Parathyroid adenoma (tissue), 2 donors: ENCODE measurements around the gene LLGL2.

Source experiments
- H2AFZ ChIP-seq: fragments of 300-600 bp; sonication (generic); one replicate; pipeline ENCODE4 v1.7.0; 2017; ENCODE audit warnings: antibody characterized with exemption, mild to moderate bottlenecking
- H3K27ac ChIP-seq: fragments of 300-600 bp; sonication (generic); one replicate; pipeline ENCODE4 v1.7.0; 2017
- H3K27me3 ChIP-seq: fragments of 300-600 bp; sonication (generic); one replicate; pipeline ENCODE4 v1.7.0; 2017; ENCODE audit warnings: low read length; ENCODE audit not compliant: control insufficient read depth, insufficient read depth
- H3K36me3 ChIP-seq: fragments of 300-600 bp; sonication (generic); one replicate; pipeline ENCODE4 v1.7.0; 2017; ENCODE audit warnings: low read length; ENCODE audit not compliant: control insufficient read depth, insufficient read depth
- H3K4me1 ChIP-seq: fragments of 300-600 bp; sonication (generic); one replicate; pipeline ENCODE4 v1.7.0; 2017; ENCODE audit warnings: control low read depth
- H3K4me2 ChIP-seq: fragments of 300-600 bp; sonication (generic); one replicate; pipeline ENCODE4 v1.7.0; 2017; ENCODE audit warnings: low read length
- H3K4me3 ChIP-seq: fragments of 300-600 bp; sonication (generic); one replicate; pipeline ENCODE4 v1.7.0; 2017; ENCODE audit warnings: low read depth, low read length
- H3K79me2 ChIP-seq: fragments of 300-600 bp; sonication (generic); one replicate; pipeline ENCODE4 v1.7.0; 2017; ENCODE audit warnings: control low read depth
- H3K9ac ChIP-seq: fragments of 300-600 bp; sonication (generic); one replicate; pipeline ENCODE4 v1.7.0; 2017; ENCODE audit warnings: mild to moderate bottlenecking
- H3K9me3 ChIP-seq: fragments of 300-600 bp; sonication (generic); one replicate; pipeline ENCODE4 v1.7.0; 2017; ENCODE audit warnings: low read length; ENCODE audit not compliant: control insufficient read depth
- CTCF ChIP-seq: fragments of 300-600 bp; sonication (generic); IDR thresholded peaks from one replicate; pipeline ENCODE4 v1.7.0; 2017; ENCODE audit warnings: antibody characterized with exemption, mild to moderate bottlenecking
- donor health status: primary hyperparathyroidism.

LLGL2 gene

GRCh38 chr17:75563063-75563758 lies 37.7 kb downstream of the LLGL2 start:
- Histone ChIP-seq H3K27me3 (no peaks in the 10 kb centered on the region), H3K4me2 (no peak overlapping the region), H3K79me2 (no peaks in the 10 kb centered on the region), H3K27ac (no peak overlapping the region), H3K9ac (no peak overlapping the region), H3K36me3 (no peaks in the 10 kb centered on the region), H2AFZ (no peak overlapping the region), H3K9me3 (no peaks in the 10 kb centered on the region), H3K4me3 (no peak overlapping the region), H3K4me1 (no peaks in the 10 kb centered on the region)
- no peak for TF ChIP-seq CTCF

DNA sequence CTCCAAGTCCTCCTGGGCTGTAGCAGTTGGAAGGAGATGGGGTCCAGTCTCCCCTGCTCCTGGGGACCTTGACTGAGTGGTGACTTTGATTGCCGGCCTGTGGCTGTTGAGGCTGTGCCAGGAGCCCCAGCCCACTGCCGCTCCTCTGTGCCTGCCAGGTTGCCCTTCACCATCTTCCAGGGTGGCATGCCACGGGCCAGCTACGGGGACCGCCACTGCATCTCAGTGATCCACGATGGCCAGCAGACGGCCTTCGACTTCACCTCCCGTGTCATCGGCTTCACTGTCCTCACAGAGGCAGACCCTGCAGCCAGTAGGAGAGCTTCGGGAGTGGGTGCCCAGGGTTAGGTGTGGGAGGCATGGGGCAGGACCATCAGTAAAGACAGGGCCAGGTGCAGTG lies 38.7 kb downstream of the LLGL2 start:
- TF ChIP-seq CTCF: no peak
- Histone ChIP-seq H3K9me3 (no peaks in the 10 kb centered on the region), H3K4me1 (no peaks in the 10 kb centered on the region), H2AFZ (no peak overlapping the region), H3K9ac (no peak overlapping the region), H3K27me3 (no peaks in the 10 kb centered on the region), H3K36me3 (no peaks in the 10 kb centered on the region), H3K4me2 (no peak overlapping the region), H3K27ac (no peak overlapping the region), H3K79me2 (no peaks in the 10 kb centered on the region), H3K4me3 (no peak overlapping the region)

- H3K9ac ChIP-seq: no peak overlapping the region
- H3K36me3 ChIP-seq: no peaks in the 10 kb centered on the region
- H3K9me3 ChIP-seq: no peaks in the 10 kb centered on the region
- TF ChIP-seq CTCF: no peak
- no peak overlapping the region for H2AFZ ChIP-seq
- H3K27me3 ChIP-seq: no peaks in the 10 kb centered on the region
- H3K4me1 ChIP-seq: no peaks in the 10 kb centered on the region
- no peaks in the 10 kb centered on the region for H3K79me2 ChIP-seq
- no peak overlapping the region for H3K4me3 ChIP-seq
- H3K27ac ChIP-seq: no peak overlapping the region
- H3K4me2 ChIP-seq: no peak overlapping the region
These were observed 39.6 kb downstream of the LLGL2 start for GRCh38 chr17:75565066-75565465.

DNA sequence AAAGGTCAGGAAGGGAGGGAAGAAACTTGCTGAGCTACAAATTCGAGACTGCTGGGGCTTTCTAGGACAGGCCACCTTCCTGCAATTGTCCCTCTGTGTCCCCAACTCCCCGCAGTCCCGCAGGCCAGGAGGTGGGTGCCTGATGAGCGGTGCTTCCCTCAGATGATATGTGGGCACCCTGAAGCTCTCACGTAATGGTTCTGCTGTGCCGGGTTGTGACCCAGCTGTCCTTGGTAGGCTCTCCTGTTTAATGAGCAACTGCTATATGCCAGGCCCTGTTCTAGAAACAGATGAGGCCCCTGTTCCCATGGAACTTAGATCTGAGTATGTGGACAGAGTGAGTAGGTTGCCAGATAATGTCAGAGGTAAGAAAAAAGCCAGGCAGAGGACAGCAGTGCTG lies 40.1 kb downstream of the LLGL2 start:
- Histone ChIP-seq H3K9me3 (no peaks in the 10 kb centered on the region), H3K79me2 (no peaks in the 10 kb centered on the region), H3K9ac (no peak overlapping the region), H3K36me3 (no peaks in the 10 kb centered on the region), H3K27me3 (no peaks in the 10 kb centered on the region), H3K4me3 (no peak overlapping the region), H3K4me2 (no peak overlapping the region), H3K4me1 (no peaks in the 10 kb centered on the region), H3K27ac (no peak overlapping the region), H2AFZ (no peak overlapping the region)
- TF ChIP-seq CTCF: no peak

DNA sequence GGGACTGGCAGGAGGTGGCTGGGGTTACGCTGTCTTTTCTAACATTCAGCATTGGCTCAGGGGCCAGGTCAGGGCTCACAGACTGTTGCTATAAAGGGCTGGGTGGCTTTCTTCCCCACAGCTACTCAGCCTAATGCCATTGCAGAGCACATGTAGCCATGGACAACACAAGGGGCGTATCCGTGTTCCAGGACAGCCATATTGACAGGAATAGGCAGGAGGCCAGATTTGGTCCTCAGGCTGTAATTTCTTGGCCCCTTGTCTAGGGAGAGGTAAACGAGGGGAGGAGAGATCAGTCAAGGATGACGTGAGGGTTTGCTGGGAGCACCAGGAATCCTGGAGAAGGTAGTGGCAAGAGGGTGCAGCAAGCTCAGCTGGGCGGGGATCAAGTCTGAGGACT lies 40.9 kb downstream of the LLGL2 start:
- Histone ChIP-seq H3K9me3 (no peaks in the 10 kb centered on the region), H3K4me2 (no peak overlapping the region), H3K4me3 (no peak overlapping the region), H3K27ac (no peak overlapping the region), H3K27me3 (no peaks in the 10 kb centered on the region), H3K9ac (no peak overlapping the region), H2AFZ (no peak overlapping the region), H3K36me3 (no peaks in the 10 kb centered on the region), H3K79me2 (no peaks in the 10 kb centered on the region), H3K4me1 (no peaks in the 10 kb centered on the region)
- TF ChIP-seq CTCF: no peak
